Measurements from ENCODE around the gene NT5DC2. TPM values are rescaled to one million over a fixed set of nuclear protein-coding genes. Genes with fewer than 3 reads are reported as not detected.

The NT5DC2 gene
- total RNA-seq, 1 donor: 40.4 TPM

- no peak for DNase-seq (ENCODE audit: low read depth in 2 of 3, low spot score in 2 of 3)
These were observed 7.7 kb downstream of the NT5DC2 start for GRCh38 chr3:52525680-52526561.

GRCh38 chr3:52524752-52525679 lies 8.6 kb downstream of the NT5DC2 start:
- DNase-seq (ENCODE audit: low read depth in 2 of 3, low spot score in 2 of 3): no peak

GRCh38 chr3:52524258-52524751 lies 9.4 kb downstream of the NT5DC2 start:
- no peak for DNase-seq (ENCODE audit: low read depth in 2 of 3, low spot score in 2 of 3)

- no peak for DNase-seq (ENCODE audit: low read depth in 2 of 3, low spot score in 2 of 3)
These were observed 10.0 kb downstream of the NT5DC2 start for GRCh38 chr3:52523386-52524257.

- DNase-seq (ENCODE audit: low read depth in 2 of 3, low spot score in 2 of 3): no peak
These were observed 10.9 kb downstream of the NT5DC2 start for GRCh38 chr3:52522651-52523251.

- no peak for DNase-seq (ENCODE audit: low read depth in 2 of 3, low spot score in 2 of 3)
These were observed 11.6 kb downstream of the NT5DC2 start for GRCh38 chr3:52521881-52522650.

GRCh38 chr3:52521488-52521824 lies 12.2 kb downstream of the NT5DC2 start:
- DNase-seq (ENCODE audit: low read depth in 2 of 3, low spot score in 2 of 3): no peak

- no peak for DNase-seq (ENCODE audit: low read depth in 2 of 3, low spot score in 2 of 3)
These were observed 12.8 kb downstream of the NT5DC2 start for GRCh38 chr3:52520716-52521487.

- DNase-seq (ENCODE audit: low read depth in 2 of 3, low spot score in 2 of 3): no peak
These were observed 13.5 kb downstream of the NT5DC2 start for GRCh38 chr3:52520141-52520667.

GRCh38 chr3:52519445-52520140 lies 14.1 kb downstream of the NT5DC2 start:
- no peak for DNase-seq (ENCODE audit: low read depth in 2 of 3, low spot score in 2 of 3)

- DNase-seq (ENCODE audit: low read depth in 2 of 3, low spot score in 2 of 3): no peak
These were observed 14.8 kb downstream of the NT5DC2 start for GRCh38 chr3:52518723-52519444.

- DNase-seq (ENCODE audit: low read depth in 2 of 3, low spot score in 2 of 3): no peak
These were observed 15.6 kb downstream of the NT5DC2 start for GRCh38 chr3:52517796-52518722.

- DNase-seq (ENCODE audit: low read depth in 2 of 3, low spot score in 2 of 3): no peak
These were observed 17.0 kb downstream of the NT5DC2 start for GRCh38 chr3:52516509-52517195.

GRCh38 chr3:52515192-52515591 lies 18.5 kb downstream of the NT5DC2 start:
- no peak for DNase-seq (ENCODE audit: low read depth in 2 of 3, low spot score in 2 of 3)

- DNase-seq (ENCODE audit: low read depth in 2 of 3, low spot score in 2 of 3): no peak
These were observed 19.1 kb downstream of the NT5DC2 start for GRCh38 chr3:52514576-52514975.
